T follicular helper cell (primary cell): Measurements from ENCODE around the gene NOS1.
"Not testable (repeated sequence)": the region's sequence is repeated elsewhere in the genome, so short reads cannot be mapped to it uniquely, and the experiment has no call there.

ENCODE experiments used
- DNase-seq: peaks from one replicate; pipeline ENCODE4 v3.0.0-alpha.2; 2020; ENCODE audit warnings: low read depth

The NOS1 gene

GRCh38 chr12:117208811-117209455, 152.5 kb downstream of the NOS1 start:
- no peak for DNase-seq

GRCh38 chr12:117208206-117208605, 153.2 kb downstream of the NOS1 start:
- no peak for DNase-seq

- no peak for DNase-seq
Measured at GRCh38 chr12:117207675-117208074, 153.8 kb downstream of the NOS1 start.

GRCh38 chr12:117202556-117202955, 158.9 kb downstream of the NOS1 start:
- DNase-seq, result no peak

GRCh38 chr12:117202033-117202432, 159.4 kb downstream of the NOS1 start:
- DNase-seq, result no peak

GRCh38 chr12:117199956-117200744, 161.3 kb downstream of the NOS1 start:
- DNase-seq, result not testable (repeated sequence)

- not testable (repeated sequence) for DNase-seq
Measured at GRCh38 chr12:117196334-117196733, 165.1 kb downstream of the NOS1 start.

GRCh38 chr12:117195027-117195426, 166.4 kb downstream of the NOS1 start:
- DNase-seq, result not testable (repeated sequence)

- DNase-seq, result no peak
Measured at GRCh38 chr12:117193903-117194302, 167.5 kb downstream of the NOS1 start.

- not testable (repeated sequence) for DNase-seq
Measured at GRCh38 chr12:117192581-117192980, 168.8 kb downstream of the NOS1 start.

GRCh38 chr12:117192057-117192456, 169.4 kb downstream of the NOS1 start:
- DNase-seq, result no peak

GRCh38 chr12:117190210-117190781, 171.1 kb downstream of the NOS1 start, which contains the start of gene FBXO21:
TSS of gene FBXO21 (minus strand) at chr12:117190470. CDS start at chr12:117190456, 14 bp downstream.
- peak; percentile 91 for DNase-seq

GRCh38 chr12:117189725-117190209, 171.7 kb downstream of the NOS1 start:
- peak; percentile 14 for DNase-seq

GRCh38 chr12:117188961-117189724, 172.3 kb downstream of the NOS1 start:
- no peak for DNase-seq

GRCh38 chr12:117188121-117188665, 173.2 kb downstream of the NOS1 start:
- no peak for DNase-seq

GRCh38 chr12:117187421-117187820, 174.0 kb downstream of the NOS1 start:
- DNase-seq, result no peak

GRCh38 chr12:117182866-117183265, 178.6 kb downstream of the NOS1 start:
- no peak for DNase-seq

GRCh38 chr12:117181468-117181843, 180.0 kb downstream of the NOS1 start:
- DNase-seq, result not testable (repeated sequence)

- DNase-seq, result no peak
Measured at GRCh38 chr12:117180758-117181467, 180.5 kb downstream of the NOS1 start.

GRCh38 chr12:117178745-117179144, 182.7 kb downstream of the NOS1 start:
- no peak for DNase-seq

- DNase-seq, result no peak
Measured at GRCh38 chr12:117178301-117178700, 183.1 kb downstream of the NOS1 start.
